CD4-positive, alpha-beta T cell (primary cell): ENCODE measurements around the gene NTM. TPM values are rescaled to one million over a fixed set of nuclear protein-coding genes. Genes with fewer than 3 reads are reported as not detected.
"Not testable (repeated sequence)": the region's sequence is repeated elsewhere in the genome, so short reads cannot be mapped to it uniquely, and the experiment has no call there.

Experiments used
- ATAC-seq: fragments of 200-7000 bp; cut with Tn5 transposase; one replicate; pipeline ENCODE4 v1.10.0; 2022; ENCODE audit warnings: mild to moderate bottlenecking; ENCODE audit not compliant: poor library complexity
- CTCF ChIA-PET: fragments of 350-600 bp; sonication (Branson Sonifier 250); formaldehyde crosslinking; loops from one replicate; lab custom pipeline; 2021; ENCODE audit warnings: antibody characterized with exemption, inconsistent platforms; lab: Charles Lee
- POLR2A ChIA-PET: fragments of 350-600 bp; sonication (Branson Sonifier 250); formaldehyde crosslinking; loops from one replicate; lab custom pipeline; 2021; ENCODE audit warnings: antibody characterized with exemption, inconsistent platforms; lab: Charles Lee
- DNase-seq, 14 experiments: peaks; one replicate each; pipeline ENCODE4 v3.0.0-alpha.2; 2013 to 2020; ENCODE audit warnings: mixed read lengths in 2 of 14
- H3K27ac ChIP-seq, 2 donors: one replicate each; pipeline versions ENCODE4 v1.5.1 to v1.7.0; 2013; ENCODE audit warnings: low read length in 2 of 2, low read depth in 1 of 2, mild to moderate bottlenecking in 1 of 2
- H3K27me3 ChIP-seq, 2 experiments: 1 replicate in 1 of 2; 2 replicates in 1 of 2; pipeline versions ENCODE4 v1.6.1 to v1.7.0; 2013; ENCODE audit warnings: low read length in 2 of 2, control low read depth in 1 of 2, mild to moderate bottlenecking in 1 of 2, moderate library complexity in 1 of 2; ENCODE audit not compliant: insufficient read depth in 2 of 2, control insufficient read depth in 1 of 2
- H3K36me3 ChIP-seq: one replicate; pipeline ENCODE4 v1.6.1; 2013; ENCODE audit warnings: low read length, control low read depth; ENCODE audit not compliant: insufficient read depth
- H3K4me1 ChIP-seq: one replicate; pipeline ENCODE4 v1.6.1; 2013; ENCODE audit warnings: low read length, control low read depth; ENCODE audit not compliant: insufficient read depth
- H3K4me3 ChIP-seq: one replicate; pipeline ENCODE4 v1.5.1; 2013; ENCODE audit warnings: mild to moderate bottlenecking, low read length, moderate library complexity
- H3K9me3 ChIP-seq, 2 experiments: 1 replicate in 1 of 2; 2 replicates in 1 of 2; pipeline versions ENCODE4 v1.6.1 to v1.7.0; 2013; ENCODE audit warnings: low read length in 2 of 2, mild to moderate bottlenecking in 2 of 2, control low read depth in 1 of 2, moderate library complexity in 1 of 2; ENCODE audit not compliant: control insufficient read depth in 1 of 2, insufficient read depth in 1 of 2
- H3K27ac Mint-ChIP-seq: one replicate; pipeline ENCODE4 v1.8.0; 2020; ENCODE audit warnings: mixed read lengths
- H3K27me3 Mint-ChIP-seq: one replicate; pipeline ENCODE4 v1.8.0; 2021; ENCODE audit warnings: mixed read lengths
- H3K36me3 Mint-ChIP-seq: one replicate; pipeline ENCODE4 v1.8.0; 2021; ENCODE audit warnings: low read depth, mixed read lengths
- H3K4me1 Mint-ChIP-seq: one replicate; pipeline ENCODE4 v1.8.0; 2021; ENCODE audit warnings: low read depth, mixed read lengths
- H3K4me3 Mint-ChIP-seq: one replicate; pipeline ENCODE4 v1.8.0; 2020; ENCODE audit warnings: mild to moderate bottlenecking, mixed read lengths
- H3K9me3 Mint-ChIP-seq: one replicate; pipeline ENCODE4 v1.8.0; 2020; ENCODE audit warnings: mixed read lengths
- intact Hi-C, 2 experiments: fragments of 100-400 bp; cut with DNase I in 1 of 2; cut with micrococcal nuclease in 1 of 2; formaldehyde crosslinking; loops; one replicate each; pipeline versions ENCODE4 v1.15.1 to v1.9.0; 2023 to 2025; cut with DNase I, micrococcal nuclease
- total RNA-seq, 174 experiments: library from RNA in 2 of 174; stranded (reverse) in 2 of 174; gene quantifications; one replicate each; pipeline ENCODE4 v1.2.3 and lab custom pipeline; 2021 to 2026
- TF ChIP-seq, protein P1 (sequence below): fragments of 200-600 bp; IDR thresholded peaks from one replicate; pipeline ENCODE4 v1.8.0; 2022; ENCODE audit warnings: antibody characterized with exemption, mild to moderate bottlenecking

The NTM gene
- total RNA-seq, 2 experiments from 2014 or later: not detected

DNA sequence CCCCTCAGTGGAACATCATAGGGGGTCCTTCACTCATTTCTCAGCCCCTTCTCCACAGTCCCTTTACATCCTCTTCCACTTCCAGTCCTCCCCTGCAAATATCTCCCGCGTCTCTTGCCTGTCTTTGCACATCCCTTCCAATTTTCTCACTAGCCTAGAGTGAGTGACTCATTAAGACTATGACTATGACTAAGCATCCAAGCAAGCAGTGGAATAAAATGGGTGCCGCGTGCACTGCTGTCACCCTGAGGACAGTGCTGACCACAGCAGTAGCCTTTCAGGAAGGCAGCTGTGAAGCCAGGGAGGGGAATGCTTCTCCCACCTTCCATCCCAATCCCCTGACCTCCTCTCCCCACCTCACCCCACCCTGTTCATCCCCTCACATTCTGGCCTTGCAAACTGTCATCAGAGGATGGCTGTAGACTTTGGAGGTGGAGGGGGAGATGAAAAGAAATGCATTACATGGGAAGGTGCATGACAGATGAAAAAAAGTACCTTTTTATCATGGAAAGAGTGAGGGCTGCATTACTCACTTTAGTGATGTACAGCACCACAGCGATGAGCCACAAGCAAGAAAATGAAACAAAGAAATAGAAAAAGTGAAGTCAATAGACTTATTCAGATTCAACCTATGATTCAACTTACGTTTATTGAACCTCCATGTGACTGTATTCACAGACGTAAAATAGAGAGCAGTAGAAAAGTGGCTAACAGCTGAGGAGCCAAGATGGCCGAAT is 948.2 kb downstream of the NTM start:
- ATAC-seq (no peak), DNase-seq (no peak)
- no peaks in the 10 kb centered on the region for H3K4me1 Mint-ChIP-seq
- no peak overlapping the region for H3K4me3 Mint-ChIP-seq
- TF ChIP-seq, protein P1, sequence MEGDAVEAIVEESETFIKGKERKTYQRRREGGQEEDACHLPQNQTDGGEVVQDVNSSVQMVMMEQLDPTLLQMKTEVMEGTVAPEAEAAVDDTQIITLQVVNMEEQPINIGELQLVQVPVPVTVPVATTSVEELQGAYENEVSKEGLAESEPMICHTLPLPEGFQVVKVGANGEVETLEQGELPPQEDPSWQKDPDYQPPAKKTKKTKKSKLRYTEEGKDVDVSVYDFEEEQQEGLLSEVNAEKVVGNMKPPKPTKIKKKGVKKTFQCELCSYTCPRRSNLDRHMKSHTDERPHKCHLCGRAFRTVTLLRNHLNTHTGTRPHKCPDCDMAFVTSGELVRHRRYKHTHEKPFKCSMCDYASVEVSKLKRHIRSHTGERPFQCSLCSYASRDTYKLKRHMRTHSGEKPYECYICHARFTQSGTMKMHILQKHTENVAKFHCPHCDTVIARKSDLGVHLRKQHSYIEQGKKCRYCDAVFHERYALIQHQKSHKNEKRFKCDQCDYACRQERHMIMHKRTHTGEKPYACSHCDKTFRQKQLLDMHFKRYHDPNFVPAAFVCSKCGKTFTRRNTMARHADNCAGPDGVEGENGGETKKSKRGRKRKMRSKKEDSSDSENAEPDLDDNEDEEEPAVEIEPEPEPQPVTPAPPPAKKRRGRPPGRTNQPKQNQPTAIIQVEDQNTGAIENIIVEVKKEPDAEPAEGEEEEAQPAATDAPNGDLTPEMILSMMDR: no peak
- H3K27me3 Mint-ChIP-seq: no peaks in the 10 kb centered on the region
- H3K27me3 ChIP-seq: no peaks in the 10 kb centered on the region
- no peak overlapping the region for H3K27ac Mint-ChIP-seq
- H3K4me3 ChIP-seq: no peak overlapping the region
- H3K9me3 ChIP-seq: peaks cover 0 to 10% of the 10 kb centered on the region in 2 experiments
- peaks cover 4% of the 10 kb centered on the region for H3K9me3 Mint-ChIP-seq
- no peaks in the 10 kb centered on the region for H3K36me3 Mint-ChIP-seq
- no peaks in the 10 kb centered on the region for H3K36me3 ChIP-seq
- H3K27ac ChIP-seq: no peak overlapping the region
- ChIA-PET CTCF (no interaction called here), POLR2A (no interaction called here)
- intact Hi-C loops: no loop called here
- no peaks in the 10 kb centered on the region for H3K4me1 ChIP-seq

DNA sequence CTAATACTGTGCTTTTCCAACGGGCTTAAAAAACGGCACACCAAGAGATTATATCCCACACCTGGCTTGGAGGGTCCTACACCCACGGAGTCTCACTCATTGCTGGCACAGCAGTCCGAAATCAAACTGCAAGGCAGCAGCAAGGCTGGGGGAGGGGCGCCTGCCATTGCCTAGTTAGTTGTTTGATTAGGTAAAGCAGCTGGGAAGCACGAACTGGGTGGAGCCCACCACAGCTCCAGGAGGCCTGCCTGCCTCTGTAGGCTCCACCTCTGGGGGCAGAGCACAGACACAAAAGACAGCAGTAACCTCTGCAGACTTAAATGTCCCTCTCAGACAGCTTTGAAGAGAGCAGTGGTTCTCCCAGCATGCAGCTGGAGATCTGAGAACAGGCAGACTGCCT is 949.0 kb downstream of the NTM start:
- H3K27ac ChIP-seq, H3K27ac Mint-ChIP-seq, ATAC-seq, H3K36me3 Mint-ChIP-seq, H3K4me3 ChIP-seq, DNase-seq, H3K4me1 Mint-ChIP-seq, intact Hi-C loops, POLR2A ChIA-PET, H3K9me3 Mint-ChIP-seq, H3K27me3 ChIP-seq, H3K36me3 ChIP-seq, H3K4me3 Mint-ChIP-seq, H3K4me1 ChIP-seq, H3K27me3 Mint-ChIP-seq, CTCF ChIA-PET: not testable (repeated sequence)
- H3K9me3 ChIP-seq: peaks cover 0 to 10% of the 10 kb centered on the region in 2 experiments

DNA sequence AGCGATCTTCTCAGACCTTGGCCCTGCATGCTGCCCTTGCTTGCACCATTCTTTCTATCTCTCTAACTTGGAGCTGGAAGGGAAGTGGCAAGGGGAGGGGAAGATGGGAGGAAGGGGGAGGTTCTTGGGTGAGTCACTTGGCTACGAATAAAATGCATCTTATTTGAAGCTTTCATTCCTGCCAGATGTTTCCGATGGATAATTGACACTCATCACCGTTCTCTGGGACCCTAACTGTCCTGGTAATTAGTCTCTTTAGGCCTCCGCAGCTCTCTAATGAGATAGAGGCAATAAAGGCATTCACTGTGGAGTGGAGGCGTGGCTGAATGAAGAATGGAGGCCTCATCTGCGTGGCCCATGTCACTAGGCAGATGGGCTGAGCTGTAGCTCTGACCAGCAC is 960.1 kb downstream of the NTM start:
- Histone ChIP-seq H3K27ac (no peak overlapping the region), H3K36me3 (no peaks in the 10 kb centered on the region), H3K4me3 (no peak overlapping the region), H3K4me1 (no peaks in the 10 kb centered on the region), H3K9me3 (peaks cover 0 to 8% of the 10 kb centered on the region in 2 experiments), H3K27me3 (no peaks in the 10 kb centered on the region)
- DNase-seq (no peak), ATAC-seq (no peak)
- TF ChIP-seq, protein P1: no peak
- H3K27me3 Mint-ChIP-seq: no peaks in the 10 kb centered on the region
- intact Hi-C loops: no loop called here
- H3K36me3 Mint-ChIP-seq: no peaks in the 10 kb centered on the region
- no peak overlapping the region for H3K27ac Mint-ChIP-seq
- CTCF ChIA-PET: interaction anchor here (1.3 kb wide), 1 partner anchor 30 kb away, joined by 3 read pairs; no protein-coding TSS in a partner anchor
- POLR2A ChIA-PET: no interaction called here
- H3K4me1 Mint-ChIP-seq: no peaks in the 10 kb centered on the region
- H3K9me3 Mint-ChIP-seq: no peaks in the 10 kb centered on the region
- no peak overlapping the region for H3K4me3 Mint-ChIP-seq

DNA sequence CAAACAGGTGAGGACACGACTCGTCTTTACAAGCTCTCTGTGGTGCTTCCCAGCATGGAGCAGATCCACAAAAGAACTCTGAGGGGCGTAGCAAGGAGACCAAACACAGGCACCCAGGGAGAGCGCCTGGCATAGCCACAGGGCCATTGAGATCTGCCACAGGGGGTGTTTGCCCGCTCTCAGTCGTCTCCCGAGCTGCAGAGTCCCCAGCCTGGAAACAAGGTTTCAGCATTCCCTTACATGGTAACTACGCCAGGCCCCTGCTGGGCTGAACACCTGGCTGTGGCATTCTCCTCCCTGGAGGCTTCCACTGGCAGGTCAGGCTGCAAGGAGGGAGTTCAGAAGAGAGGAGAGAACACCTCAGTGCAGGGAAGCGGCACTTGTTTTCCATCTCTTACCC is 962.1 kb downstream of the NTM start:
- POLR2A ChIA-PET: no interaction called here
- Histone ChIP-seq H3K4me1 (no peaks in the 10 kb centered on the region), H3K9me3 (peaks cover 0 to 11% of the 10 kb centered on the region in 2 experiments), H3K27me3 (no peaks in the 10 kb centered on the region), H3K4me3 (no peak overlapping the region), H3K36me3 (no peaks in the 10 kb centered on the region), H3K27ac (no peak overlapping the region)
- no peak for DNase-seq
- TF ChIP-seq, protein P1: no peak
- Mint-ChIP-seq H3K4me3 (no peak overlapping the region), H3K27ac (no peak overlapping the region), H3K27me3 (no peaks in the 10 kb centered on the region), H3K4me1 (no peaks in the 10 kb centered on the region), H3K36me3 (no peaks in the 10 kb centered on the region), H3K9me3 (no peaks in the 10 kb centered on the region)
- intact Hi-C loops: no loop called here
- no peak for ATAC-seq
- CTCF ChIA-PET: no interaction called here
